GM21529 (cell line): ENCODE results near the gene AHNAK.
"Not testable (repeated sequence)": the region's sequence is repeated elsewhere in the genome, so short reads cannot be mapped to it uniquely, and the experiment has no call there.

Experiments
- ATAC-seq: cut with Tn5 transposase; IDR thresholded peaks from one replicate; pipeline ENCODE4 v1.9.1; 2021; ENCODE audit not compliant: unreplicated experiment

AHNAK gene

GRCh38 chr11:62390237-62390636, 156.4 kb downstream of the AHNAK start:
- no peak for ATAC-seq

DNA sequence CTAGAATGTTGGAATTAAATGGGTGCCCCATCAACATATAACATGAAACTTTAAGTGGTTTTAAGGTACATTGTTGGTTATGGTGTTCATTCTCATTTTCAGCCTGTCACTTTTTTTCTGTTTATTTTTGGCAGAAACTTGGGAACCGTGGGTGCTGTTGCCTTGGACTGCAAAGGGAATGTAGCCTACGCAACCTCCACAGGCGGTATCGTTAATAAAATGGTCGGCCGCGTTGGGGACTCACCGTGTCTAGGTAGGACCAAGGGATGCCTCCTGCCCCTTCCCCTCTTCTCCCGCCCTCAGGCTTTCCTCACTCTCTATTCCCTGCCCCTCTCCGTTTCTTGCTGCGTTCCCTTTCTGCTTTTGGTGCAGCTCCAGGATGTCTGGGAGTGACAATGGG, 157.6 kb downstream of the AHNAK start:
- ATAC-seq, result no peak

DNA sequence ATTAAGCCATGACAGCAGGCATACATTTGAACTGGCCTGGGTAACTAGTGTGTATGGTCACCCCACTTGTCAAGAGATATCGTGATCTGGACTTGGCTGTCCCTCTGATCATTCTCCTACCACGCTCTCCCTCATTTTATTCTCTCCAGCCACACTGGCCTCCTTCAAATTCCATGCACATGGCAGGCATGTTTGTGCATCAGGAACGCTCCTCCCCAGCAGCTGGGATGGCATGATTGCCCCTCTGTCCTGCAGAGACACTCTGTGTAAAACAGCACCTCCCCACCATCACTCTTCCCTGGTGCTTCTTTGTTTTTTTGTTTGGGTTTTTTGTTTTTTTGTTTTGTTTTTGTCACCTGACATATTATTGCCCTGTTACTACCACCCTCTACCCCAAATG, 159.2 kb downstream of the AHNAK start:
- no peak for ATAC-seq

DNA sequence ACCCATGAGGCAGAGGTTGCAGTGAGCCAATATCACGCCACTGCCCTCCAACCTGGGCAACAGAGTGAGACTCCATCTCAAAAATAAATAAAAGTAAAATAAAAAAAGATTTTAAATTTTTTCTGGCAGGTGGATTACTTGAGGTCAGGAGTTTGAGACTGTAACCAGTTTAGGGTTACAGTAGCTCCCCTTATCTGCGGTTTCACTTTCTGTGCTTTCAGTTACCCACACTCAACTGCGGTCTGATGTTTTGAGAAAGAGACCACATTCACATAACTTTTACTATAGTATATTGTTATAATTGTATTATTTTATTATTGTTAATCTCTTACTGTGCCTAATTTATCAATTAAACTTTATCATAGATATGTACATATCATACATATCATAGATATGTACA, 160.5 kb downstream of the AHNAK start:
- not testable (repeated sequence) for ATAC-seq

DNA sequence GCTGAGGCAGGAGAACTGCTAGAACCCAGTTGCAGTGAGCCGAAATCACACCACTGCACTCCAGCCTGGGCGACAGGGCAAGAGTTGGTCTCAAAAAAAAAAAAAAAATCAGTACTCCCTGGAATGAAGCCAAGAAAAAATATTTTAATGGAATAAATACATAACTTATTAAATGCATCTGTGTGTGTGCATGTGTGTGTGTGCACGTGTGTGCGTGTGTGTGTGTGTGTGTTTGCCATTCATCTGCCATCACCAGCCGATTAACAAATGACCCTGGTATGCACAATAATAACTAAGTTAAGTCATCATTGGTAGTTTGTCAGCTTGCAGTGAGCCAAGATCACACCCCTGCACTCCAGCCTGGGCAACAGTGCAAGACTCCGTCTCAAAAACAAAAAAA, 162.8 kb downstream of the AHNAK start:
- ATAC-seq, result no peak
